ENCODE results near the gene TTC24.

TTC24 gene

DNA sequence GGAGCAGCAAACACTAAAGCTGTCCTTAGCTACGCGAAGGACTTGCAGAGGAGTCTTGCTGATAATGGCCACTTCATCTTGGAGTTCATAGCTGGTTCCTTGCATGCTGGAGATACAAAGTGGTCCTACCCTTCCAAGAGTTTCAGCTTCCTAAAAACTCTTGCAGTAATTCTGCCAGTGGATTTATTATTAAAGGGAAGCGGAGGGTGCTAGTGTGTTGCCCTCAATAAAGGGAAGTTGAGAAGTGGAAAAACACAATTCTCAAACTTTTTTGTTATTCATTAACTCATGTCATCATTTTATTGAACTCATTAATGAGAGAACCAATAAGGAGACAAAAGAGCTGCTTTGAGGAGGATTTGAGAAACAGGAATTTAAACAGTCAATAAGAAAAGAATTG is 33.1 kb downstream of the TTC24 start:
- no peaks in the 10 kb centered on the region for H3K36me3 ChIP-seq
- H3K4me1 ChIP-seq, result peaks cover 14% of the 10 kb centered on the region
- TF ChIP-seq, protein P1, sequence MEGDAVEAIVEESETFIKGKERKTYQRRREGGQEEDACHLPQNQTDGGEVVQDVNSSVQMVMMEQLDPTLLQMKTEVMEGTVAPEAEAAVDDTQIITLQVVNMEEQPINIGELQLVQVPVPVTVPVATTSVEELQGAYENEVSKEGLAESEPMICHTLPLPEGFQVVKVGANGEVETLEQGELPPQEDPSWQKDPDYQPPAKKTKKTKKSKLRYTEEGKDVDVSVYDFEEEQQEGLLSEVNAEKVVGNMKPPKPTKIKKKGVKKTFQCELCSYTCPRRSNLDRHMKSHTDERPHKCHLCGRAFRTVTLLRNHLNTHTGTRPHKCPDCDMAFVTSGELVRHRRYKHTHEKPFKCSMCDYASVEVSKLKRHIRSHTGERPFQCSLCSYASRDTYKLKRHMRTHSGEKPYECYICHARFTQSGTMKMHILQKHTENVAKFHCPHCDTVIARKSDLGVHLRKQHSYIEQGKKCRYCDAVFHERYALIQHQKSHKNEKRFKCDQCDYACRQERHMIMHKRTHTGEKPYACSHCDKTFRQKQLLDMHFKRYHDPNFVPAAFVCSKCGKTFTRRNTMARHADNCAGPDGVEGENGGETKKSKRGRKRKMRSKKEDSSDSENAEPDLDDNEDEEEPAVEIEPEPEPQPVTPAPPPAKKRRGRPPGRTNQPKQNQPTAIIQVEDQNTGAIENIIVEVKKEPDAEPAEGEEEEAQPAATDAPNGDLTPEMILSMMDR (IDR thresholded peaks at IDR 0.05; ENCODE audit: low read depth, low read length), result no peak
- no peak for DNase-seq
- H3K27me3 ChIP-seq, result no peaks in the 10 kb centered on the region
- no peak overlapping the region for H3K4me3 ChIP-seq (ENCODE audit: low read depth, low read length)
- no peaks in the 10 kb centered on the region for H3K9me3 ChIP-seq

GRCh38 chr1:156615946-156616345 is 36.4 kb downstream of the TTC24 start:
- Histone ChIP-seq H3K27me3 (no peaks in the 10 kb centered on the region), H3K36me3 (no peaks in the 10 kb centered on the region), H3K4me3 (ENCODE audit: low read depth, low read length) (peak overlapping the region; percentile 42), H3K9me3 (no peaks in the 10 kb centered on the region), H3K4me1 (peaks cover 14% of the 10 kb centered on the region)
- no peak for DNase-seq
- TF ChIP-seq, protein P1 (IDR thresholded peaks at IDR 0.05; ENCODE audit: low read depth, low read length), result no peak

DNA sequence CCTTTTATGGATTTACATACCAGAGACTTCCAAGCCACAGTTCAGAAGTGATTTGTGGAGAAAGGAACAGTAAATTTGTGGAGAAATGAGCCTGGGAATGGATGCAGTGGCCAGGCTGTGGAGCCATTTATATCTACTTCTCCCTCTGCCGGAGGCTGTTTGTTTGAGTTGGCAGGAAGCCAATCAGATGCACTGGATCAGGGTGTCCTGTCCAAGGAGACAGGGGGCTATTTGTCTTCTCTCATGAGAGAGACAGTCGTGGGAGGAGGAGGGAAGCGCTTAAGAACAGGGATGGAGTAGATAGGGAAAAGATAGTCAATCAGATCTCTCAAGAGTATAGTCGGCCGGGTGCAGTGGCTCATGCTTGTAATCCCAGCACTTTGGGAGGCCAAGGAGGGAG is 36.9 kb downstream of the TTC24 start:
- Histone ChIP-seq H3K9me3 (no peaks in the 10 kb centered on the region), H3K27me3 (no peaks in the 10 kb centered on the region), H3K4me3 (ENCODE audit: low read depth, low read length) (peak overlapping the region; percentile 42), H3K4me1 (peaks cover 14% of the 10 kb centered on the region), H3K36me3 (no peaks in the 10 kb centered on the region)
- TF ChIP-seq, protein P1 (IDR thresholded peaks at IDR 0.05; ENCODE audit: low read depth, low read length), result peak; percentile 28
- DNase-seq, result peak; percentile 91

DNA sequence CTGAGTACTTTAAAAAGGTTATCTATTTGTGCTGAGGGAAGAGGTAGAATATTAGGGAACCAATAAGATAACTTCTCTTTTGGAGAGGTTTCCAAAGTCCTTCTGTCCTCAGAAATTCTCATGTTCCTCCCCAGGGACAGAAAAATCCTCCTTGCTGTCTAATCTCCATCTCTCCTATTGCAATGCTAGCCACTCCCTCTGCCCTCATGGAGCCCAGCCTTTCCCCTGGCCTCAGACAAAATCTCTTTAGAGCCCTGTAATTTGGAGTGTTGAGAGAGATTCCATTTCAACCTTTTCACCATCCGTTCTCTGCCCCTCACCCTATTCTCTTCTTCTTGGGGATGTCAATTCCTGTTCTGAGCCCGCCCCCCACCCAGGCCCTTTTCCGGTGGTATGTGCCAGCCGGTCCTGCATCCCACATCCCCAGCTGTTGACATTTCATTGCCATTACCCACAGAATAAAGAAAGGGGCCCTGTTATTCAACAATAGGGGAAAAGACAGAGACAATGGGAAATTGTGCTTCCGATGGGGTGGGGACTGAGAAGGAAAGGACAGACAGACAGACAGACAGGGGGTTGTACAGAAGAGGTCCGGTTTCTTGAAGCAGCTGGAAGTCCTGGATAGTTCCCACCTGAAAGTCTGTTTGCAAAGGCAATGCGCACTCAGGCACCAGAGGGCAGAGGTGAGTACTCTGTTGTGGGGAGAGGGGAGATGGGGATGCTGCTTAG is 39.5 kb downstream of the TTC24 start, which contains the start of gene HAPLN2:
Gene HAPLN2, plus strand, starts transcription at position 563 of the 729 bp plus-strand sequence. CDS start 4,076 bp downstream, outside the sequence.
- DNase-seq, result peak; percentile 64
- Histone ChIP-seq H3K27me3 (peaks cover 2% of the 10 kb centered on the region), H3K36me3 (no peaks in the 10 kb centered on the region), H3K9me3 (no peaks in the 10 kb centered on the region), H3K4me3 (ENCODE audit: low read depth, low read length) (no peak within 1 kb of the TSS), H3K4me1 (peaks cover 14% of the 10 kb centered on the region)
- TF ChIP-seq, protein P1 (IDR thresholded peaks at IDR 0.05; ENCODE audit: low read depth, low read length), result peak; percentile 84

DNA sequence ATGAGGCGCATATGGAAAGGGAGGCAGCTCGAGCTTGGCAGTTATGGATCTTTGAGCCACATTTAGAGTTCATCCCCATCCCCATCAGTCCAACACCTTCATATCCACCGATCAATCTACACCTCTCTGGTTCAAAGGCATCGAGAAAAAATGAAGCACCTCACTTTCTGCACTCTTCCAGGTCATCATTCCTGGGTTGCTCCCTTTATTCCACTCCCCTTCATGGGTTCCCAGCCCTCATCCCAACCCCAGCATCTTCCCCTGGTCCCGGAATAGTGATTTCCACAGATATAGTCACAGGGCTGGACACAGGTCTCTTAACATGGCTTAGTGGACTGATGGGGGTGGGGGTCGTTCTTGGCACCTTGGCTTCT is 40.0 kb downstream of the TTC24 start:
- no peaks in the 10 kb centered on the region for H3K9me3 ChIP-seq
- H3K4me1 ChIP-seq, result peaks cover 14% of the 10 kb centered on the region
- no peaks in the 10 kb centered on the region for H3K36me3 ChIP-seq
- H3K4me3 ChIP-seq (ENCODE audit: low read depth, low read length), result no peak overlapping the region
- TF ChIP-seq, protein P1 (IDR thresholded peaks at IDR 0.05; ENCODE audit: low read depth, low read length), result no peak
- no peak for DNase-seq
- peaks cover 8% of the 10 kb centered on the region for H3K27me3 ChIP-seq

DNA sequence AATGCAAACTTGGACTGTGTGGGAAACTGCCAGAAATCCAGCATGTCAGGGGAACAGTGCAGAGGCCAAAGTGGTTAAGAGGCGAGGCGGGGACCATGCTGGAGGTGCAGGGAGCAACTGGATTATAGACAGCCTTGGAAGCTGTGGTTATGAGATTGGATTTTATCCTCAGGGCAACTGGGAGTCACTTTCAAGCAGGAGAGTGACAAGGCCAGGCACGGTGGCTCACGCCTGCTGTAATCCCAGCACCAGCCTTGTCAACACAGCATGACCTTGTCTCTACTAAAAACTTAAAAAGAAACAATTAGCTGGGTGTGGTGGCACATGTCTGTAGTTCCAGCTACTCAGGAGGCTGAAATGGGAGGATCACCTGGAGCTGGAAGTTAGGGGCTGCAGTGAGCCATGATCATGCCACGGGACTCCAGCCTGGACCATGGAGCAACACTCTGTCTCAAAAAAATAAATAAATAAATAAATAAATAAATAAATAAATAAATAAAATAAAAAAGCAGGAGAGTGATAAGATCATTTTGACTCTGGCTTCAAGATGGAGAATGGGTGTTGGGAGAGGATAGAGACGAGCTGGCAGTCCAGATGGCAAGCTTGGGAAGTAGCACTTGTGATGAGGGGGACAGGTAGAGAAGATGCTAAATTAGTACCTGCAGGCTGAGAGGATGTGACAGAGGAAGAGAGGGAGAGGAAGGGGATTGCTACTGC is 43.2 kb downstream of the TTC24 start:
- peaks cover 8% of the 10 kb centered on the region for H3K4me1 ChIP-seq
- TF ChIP-seq, protein P1 (IDR thresholded peaks at IDR 0.05; ENCODE audit: low read depth, low read length), result no peak
- no peaks in the 10 kb centered on the region for H3K9me3 ChIP-seq
- no peak overlapping the region for H3K4me3 ChIP-seq (ENCODE audit: low read depth, low read length)
- H3K36me3 ChIP-seq, result no peaks in the 10 kb centered on the region
- peaks cover 19% of the 10 kb centered on the region for H3K27me3 ChIP-seq
- no peak for DNase-seq

Data from BE2C (cell line).